Body of pancreas (tissue), 4 donors: ENCODE measurements around the gene KIAA1671. TPM values are rescaled to one million over a fixed set of nuclear protein-coding genes. Genes with fewer than 3 reads are reported as not detected.
"Not testable (repeated sequence)": the region's sequence is repeated elsewhere in the genome, so short reads cannot be mapped to it uniquely, and the experiment has no call there.

ENCODE experiments used
- ATAC-seq: fragments of 150-250 bp; one replicate; pipeline ENCODE4 v1.9.1; 2016
- DNase-seq, 4 donors: peaks; one replicate each; pipeline ENCODE4 v3.0.0-alpha.2; 2019
- H3K27ac ChIP-seq, 4 donors: fragments of 200-600 bp; sonication (generic); 1 replicate in 3 of 4; 2 replicates in 1 of 4; pipeline versions ENCODE4 v1.5.1 to v1.6.1; 2016 to 2019; ENCODE audit warnings: mild to moderate bottlenecking in 1 of 4, mixed read lengths in 1 of 4, moderate library complexity in 1 of 4
- H3K27me3 ChIP-seq, 2 donors: fragments of 200-600 bp; sonication (generic); one replicate each; pipeline ENCODE4 v1.6.0; 2016; ENCODE audit warnings: mild to moderate bottlenecking in 1 of 2
- H3K36me3 ChIP-seq, 2 donors: fragments of 200-600 bp; sonication (generic); replicated peaks in 1 of 2; 2 replicates each; pipeline ENCODE4 v1.5.1; 2016; ENCODE audit warnings: low read depth in 2 of 2; ENCODE audit not compliant: insufficient read depth in 1 of 2
- H3K4me1 ChIP-seq: fragments of 200-600 bp; sonication (generic); one replicate; pipeline ENCODE4 v1.6.0; 2016
- H3K4me3 ChIP-seq, 2 donors: fragments of 200-600 bp; sonication (generic); 1 replicate in 1 of 2; 2 replicates in 1 of 2; pipeline ENCODE4 v1.5.1; 2016 to 2019
- H3K9me3 ChIP-seq, 3 donors: fragments of 200-600 bp; sonication (generic); 1 replicate in 2 of 3; 2 replicates in 1 of 3; pipeline ENCODE4 v1.5.1; 2016
- POLR2A ChIP-seq, 3 donors: fragments of 450-650 bp; IDR thresholded peaks; one replicate each; pipeline ENCODE4 v1.6.1; 2016; ENCODE audit warnings: antibody characterized with exemption in 3 of 3, mild to moderate bottlenecking in 2 of 3
- WGBS, 2 donors: methylation state at CpG; one replicate each; pipeline ENCODE4 v1.1.5; 2017; 5-methylcytosine and 5-hydroxymethylcytosine counted together
- intact Hi-C: fragments of 100-400 bp; cut with DNase I; formaldehyde crosslinking; loops from one replicate; pipeline ENCODE4 v1.15.1; 2023
- small RNA-seq: library from RNA; depleted of rRNA; stranded (forward); fragments of <200 nt; gene quantifications from one replicate; pipeline ENCODE3, GENCODE V24; 2016
- total RNA-seq, 2 donors: library from RNA; depleted of rRNA; stranded (reverse); fragments of >200 nt; gene quantifications; one replicate each; pipeline ENCODE4 v1.1.0, GENCODE V29; 2016
- TF ChIP-seq, protein P1 (sequence below), 7 experiments: fragments of 450-650 bp in 4 of 7; fragments of 200-600 bp in 3 of 7; sonication (generic) in 3 of 7; IDR thresholded peaks; one replicate each; pipeline ENCODE4 v1.5.1; 2016 to 2019; ENCODE audit warnings: antibody characterized with exemption in 7 of 7

The KIAA1671 gene
- total RNA-seq, 2 donors from 2014 or later, result 24.9 to 79.8 TPM

DNA sequence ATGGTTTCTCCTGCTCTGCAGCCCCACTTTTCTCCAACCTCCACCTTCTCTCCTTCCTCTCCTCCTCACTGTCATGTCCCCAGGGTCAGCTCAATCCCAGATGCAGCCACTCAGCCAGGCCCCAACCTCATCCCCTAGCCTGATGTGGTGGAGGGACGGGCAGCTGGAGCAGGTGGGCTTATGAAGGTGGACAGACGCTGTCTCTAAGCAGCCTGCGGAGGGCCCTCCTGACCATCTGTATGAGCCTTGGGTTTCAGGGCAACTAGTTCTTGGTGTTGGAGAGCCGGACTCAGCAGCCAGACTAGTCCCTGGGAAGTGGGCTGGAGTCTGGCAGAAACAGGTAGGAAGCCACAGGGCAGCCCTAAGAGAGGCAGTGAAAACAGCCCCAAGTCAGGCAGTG is 285.0 kb downstream of the KIAA1671 start:
- H3K27me3 ChIP-seq, result no peaks in the 10 kb centered on the region
- TF ChIP-seq, protein P1, sequence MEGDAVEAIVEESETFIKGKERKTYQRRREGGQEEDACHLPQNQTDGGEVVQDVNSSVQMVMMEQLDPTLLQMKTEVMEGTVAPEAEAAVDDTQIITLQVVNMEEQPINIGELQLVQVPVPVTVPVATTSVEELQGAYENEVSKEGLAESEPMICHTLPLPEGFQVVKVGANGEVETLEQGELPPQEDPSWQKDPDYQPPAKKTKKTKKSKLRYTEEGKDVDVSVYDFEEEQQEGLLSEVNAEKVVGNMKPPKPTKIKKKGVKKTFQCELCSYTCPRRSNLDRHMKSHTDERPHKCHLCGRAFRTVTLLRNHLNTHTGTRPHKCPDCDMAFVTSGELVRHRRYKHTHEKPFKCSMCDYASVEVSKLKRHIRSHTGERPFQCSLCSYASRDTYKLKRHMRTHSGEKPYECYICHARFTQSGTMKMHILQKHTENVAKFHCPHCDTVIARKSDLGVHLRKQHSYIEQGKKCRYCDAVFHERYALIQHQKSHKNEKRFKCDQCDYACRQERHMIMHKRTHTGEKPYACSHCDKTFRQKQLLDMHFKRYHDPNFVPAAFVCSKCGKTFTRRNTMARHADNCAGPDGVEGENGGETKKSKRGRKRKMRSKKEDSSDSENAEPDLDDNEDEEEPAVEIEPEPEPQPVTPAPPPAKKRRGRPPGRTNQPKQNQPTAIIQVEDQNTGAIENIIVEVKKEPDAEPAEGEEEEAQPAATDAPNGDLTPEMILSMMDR (IDR thresholded peaks at IDR 0.05), result no peak
- TF ChIP-seq POLR2A (IDR thresholded peaks at IDR 0.05), result no peak
- 54 to 81% methylated on average over 3 to 4 of the region's 4 CpGs for WGBS, 2 donors
- H3K4me1 ChIP-seq, result peaks cover 7% of the 10 kb centered on the region
- intact Hi-C loops, result no loop called here
- H3K27ac ChIP-seq, result no peak overlapping the region
- H3K4me3 ChIP-seq, result no peak overlapping the region
- ATAC-seq (no peak), DNase-seq (no peak)
- H3K36me3 ChIP-seq, result no peaks in the 10 kb centered on the region
- no peaks in the 10 kb centered on the region for H3K9me3 ChIP-seq

DNA sequence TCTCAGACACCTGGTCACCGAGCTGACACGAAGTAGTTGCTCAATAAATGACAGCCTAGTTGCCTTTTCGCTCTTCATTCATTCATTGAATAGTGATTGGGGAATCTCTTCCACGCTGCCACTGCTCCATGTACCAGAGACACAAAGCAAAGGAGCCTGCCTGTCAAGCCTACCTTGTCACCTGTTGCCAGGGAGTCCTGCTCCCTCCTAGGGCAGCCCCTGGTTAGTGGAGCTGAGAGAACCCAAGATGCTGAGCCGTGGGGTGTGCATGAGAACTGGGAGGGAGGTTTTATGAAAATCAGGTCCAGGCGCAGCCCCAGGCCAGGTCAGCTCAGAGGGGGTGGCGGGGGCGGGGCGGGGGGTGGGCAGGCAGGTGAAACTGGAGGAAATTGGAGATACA is 285.5 kb downstream of the KIAA1671 start:
- H3K9me3 ChIP-seq, H3K4me1 ChIP-seq, ATAC-seq, H3K36me3 ChIP-seq, intact Hi-C loops, H3K4me3 ChIP-seq, H3K27ac ChIP-seq, DNase-seq, H3K27me3 ChIP-seq: not testable (repeated sequence)
- WGBS, 2 donors, result 45 to 76% methylated on average over 9 of the region's 9 CpGs

Small RNA genes within 50 kb of the gene (small RNA-seq; reads per million reads assigned to genes)
- not detected for gene Z99916.2

Other genes starting within 250 kb of the KIAA1671 start
- gene PIWIL3, start 178.0 kb upstream of the KIAA1671 start, total RNA-seq, result not detected
- 1 to 10 TPM; 3.6 to 4.6 TPM for gene SGSM1, start 146.5 kb upstream of the KIAA1671 start, total RNA-seq
- gene LHFPL7, start 6.0 kb upstream of the KIAA1671 start, total RNA-seq, result not detected
- not detected for gene CRYBB3, start 247.1 kb downstream of the KIAA1671 start, total RNA-seq